ENCODE measurements around the gene STK38. TPM values are rescaled to one million over a fixed set of nuclear protein-coding genes. Genes with fewer than 3 reads are reported as not detected.

The STK38 gene
- total and polyA plus RNA-seq, 2 of the 8 experiments (the other 6 are each of a cell fraction or from before 2014, with no cell fraction given): 8.1 to 19.8 TPM

DNA sequence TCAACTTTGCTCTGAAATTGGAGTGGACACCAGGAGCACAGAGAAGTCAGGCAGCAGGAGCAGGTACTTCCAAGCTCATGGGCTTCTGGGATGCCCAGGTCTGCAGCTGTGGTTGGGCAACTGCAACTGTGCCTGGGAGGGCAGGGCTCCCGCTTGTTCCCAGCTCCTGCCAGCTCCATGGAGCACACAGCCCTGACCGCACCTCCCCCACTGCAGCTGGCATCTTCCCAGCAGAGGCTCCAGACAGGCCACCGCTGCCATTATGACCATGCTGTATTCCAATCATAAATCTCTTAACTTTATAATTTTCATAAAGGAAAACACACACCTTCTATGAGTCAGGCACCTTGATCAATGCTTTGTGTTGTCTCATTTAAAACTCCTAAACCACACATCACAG is 36.9 kb downstream of the STK38 start (continued):
- TF ChIP-seq, protein P1, sequence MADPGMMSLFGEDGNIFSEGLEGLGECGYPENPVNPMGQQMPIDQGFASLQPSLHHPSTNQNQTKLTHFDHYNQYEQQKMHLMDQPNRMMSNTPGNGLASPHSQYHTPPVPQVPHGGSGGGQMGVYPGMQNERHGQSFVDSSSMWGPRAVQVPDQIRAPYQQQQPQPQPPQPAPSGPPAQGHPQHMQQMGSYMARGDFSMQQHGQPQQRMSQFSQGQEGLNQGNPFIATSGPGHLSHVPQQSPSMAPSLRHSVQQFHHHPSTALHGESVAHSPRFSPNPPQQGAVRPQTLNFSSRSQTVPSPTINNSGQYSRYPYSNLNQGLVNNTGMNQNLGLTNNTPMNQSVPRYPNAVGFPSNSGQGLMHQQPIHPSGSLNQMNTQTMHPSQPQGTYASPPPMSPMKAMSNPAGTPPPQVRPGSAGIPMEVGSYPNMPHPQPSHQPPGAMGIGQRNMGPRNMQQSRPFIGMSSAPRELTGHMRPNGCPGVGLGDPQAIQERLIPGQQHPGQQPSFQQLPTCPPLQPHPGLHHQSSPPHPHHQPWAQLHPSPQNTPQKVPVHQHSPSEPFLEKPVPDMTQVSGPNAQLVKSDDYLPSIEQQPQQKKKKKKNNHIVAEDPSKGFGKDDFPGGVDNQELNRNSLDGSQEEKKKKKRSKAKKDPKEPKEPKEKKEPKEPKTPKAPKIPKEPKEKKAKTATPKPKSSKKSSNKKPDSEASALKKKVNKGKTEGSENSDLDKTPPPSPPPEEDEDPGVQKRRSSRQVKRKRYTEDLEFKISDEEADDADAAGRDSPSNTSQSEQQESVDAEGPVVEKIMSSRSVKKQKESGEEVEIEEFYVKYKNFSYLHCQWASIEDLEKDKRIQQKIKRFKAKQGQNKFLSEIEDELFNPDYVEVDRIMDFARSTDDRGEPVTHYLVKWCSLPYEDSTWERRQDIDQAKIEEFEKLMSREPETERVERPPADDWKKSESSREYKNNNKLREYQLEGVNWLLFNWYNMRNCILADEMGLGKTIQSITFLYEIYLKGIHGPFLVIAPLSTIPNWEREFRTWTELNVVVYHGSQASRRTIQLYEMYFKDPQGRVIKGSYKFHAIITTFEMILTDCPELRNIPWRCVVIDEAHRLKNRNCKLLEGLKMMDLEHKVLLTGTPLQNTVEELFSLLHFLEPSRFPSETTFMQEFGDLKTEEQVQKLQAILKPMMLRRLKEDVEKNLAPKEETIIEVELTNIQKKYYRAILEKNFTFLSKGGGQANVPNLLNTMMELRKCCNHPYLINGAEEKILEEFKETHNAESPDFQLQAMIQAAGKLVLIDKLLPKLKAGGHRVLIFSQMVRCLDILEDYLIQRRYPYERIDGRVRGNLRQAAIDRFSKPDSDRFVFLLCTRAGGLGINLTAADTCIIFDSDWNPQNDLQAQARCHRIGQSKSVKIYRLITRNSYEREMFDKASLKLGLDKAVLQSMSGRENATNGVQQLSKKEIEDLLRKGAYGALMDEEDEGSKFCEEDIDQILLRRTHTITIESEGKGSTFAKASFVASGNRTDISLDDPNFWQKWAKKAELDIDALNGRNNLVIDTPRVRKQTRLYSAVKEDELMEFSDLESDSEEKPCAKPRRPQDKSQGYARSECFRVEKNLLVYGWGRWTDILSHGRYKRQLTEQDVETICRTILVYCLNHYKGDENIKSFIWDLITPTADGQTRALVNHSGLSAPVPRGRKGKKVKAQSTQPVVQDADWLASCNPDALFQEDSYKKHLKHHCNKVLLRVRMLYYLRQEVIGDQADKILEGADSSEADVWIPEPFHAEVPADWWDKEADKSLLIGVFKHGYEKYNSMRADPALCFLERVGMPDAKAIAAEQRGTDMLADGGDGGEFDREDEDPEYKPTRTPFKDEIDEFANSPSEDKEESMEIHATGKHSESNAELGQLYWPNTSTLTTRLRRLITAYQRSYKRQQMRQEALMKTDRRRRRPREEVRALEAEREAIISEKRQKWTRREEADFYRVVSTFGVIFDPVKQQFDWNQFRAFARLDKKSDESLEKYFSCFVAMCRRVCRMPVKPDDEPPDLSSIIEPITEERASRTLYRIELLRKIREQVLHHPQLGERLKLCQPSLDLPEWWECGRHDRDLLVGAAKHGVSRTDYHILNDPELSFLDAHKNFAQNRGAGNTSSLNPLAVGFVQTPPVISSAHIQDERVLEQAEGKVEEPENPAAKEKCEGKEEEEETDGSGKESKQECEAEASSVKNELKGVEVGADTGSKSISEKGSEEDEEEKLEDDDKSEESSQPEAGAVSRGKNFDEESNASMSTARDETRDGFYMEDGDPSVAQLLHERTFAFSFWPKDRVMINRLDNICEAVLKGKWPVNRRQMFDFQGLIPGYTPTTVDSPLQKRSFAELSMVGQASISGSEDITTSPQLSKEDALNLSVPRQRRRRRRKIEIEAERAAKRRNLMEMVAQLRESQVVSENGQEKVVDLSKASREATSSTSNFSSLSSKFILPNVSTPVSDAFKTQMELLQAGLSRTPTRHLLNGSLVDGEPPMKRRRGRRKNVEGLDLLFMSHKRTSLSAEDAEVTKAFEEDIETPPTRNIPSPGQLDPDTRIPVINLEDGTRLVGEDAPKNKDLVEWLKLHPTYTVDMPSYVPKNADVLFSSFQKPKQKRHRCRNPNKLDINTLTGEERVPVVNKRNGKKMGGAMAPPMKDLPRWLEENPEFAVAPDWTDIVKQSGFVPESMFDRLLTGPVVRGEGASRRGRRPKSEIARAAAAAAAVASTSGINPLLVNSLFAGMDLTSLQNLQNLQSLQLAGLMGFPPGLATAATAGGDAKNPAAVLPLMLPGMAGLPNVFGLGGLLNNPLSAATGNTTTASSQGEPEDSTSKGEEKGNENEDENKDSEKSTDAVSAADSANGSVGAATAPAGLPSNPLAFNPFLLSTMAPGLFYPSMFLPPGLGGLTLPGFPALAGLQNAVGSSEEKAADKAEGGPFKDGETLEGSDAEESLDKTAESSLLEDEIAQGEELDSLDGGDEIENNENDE (IDR thresholded peaks at IDR 0.05; ENCODE audit: insufficient replicate concordance, low read length): no peak
- TF ChIP-seq TAF1 (IDR thresholded peaks at IDR 0.05; ENCODE audit: low read depth, low read length) (no peak), SP2 (IDR thresholded peaks at IDR 0.05; ENCODE audit: low read length) (no peak), SIX5 (IDR thresholded peaks at IDR 0.05; ENCODE audit: low read depth, low read length) (no peak), SP1 (IDR thresholded peaks at IDR 0.05; ENCODE audit: low read depth, low read length) (no peak), FOSL1 (IDR thresholded peaks at IDR 0.05; ENCODE audit: insufficient read depth, low read depth, low read length) (no peak), CBX5 (IDR thresholded peaks at IDR 0.05; ENCODE audit: low read depth, low read length) (no peak), NRF1 (IDR thresholded peaks at IDR 0.05; ENCODE audit: low read depth, low read length) (no peak), RBBP5 (IDR thresholded peaks at IDR 0.05; ENCODE audit: borderline replicate concordance, low read depth, low read length) (no peak), JUND (IDR thresholded peaks at IDR 0.05; ENCODE audit: low read length) (no peak), EP300 (IDR thresholded peaks at IDR 0.05; ENCODE audit: borderline replicate concordance in 1 of 2, low read depth in 2 of 2, low read length in 2 of 2) (no peak)
- TF ChIP-seq, protein P2, sequence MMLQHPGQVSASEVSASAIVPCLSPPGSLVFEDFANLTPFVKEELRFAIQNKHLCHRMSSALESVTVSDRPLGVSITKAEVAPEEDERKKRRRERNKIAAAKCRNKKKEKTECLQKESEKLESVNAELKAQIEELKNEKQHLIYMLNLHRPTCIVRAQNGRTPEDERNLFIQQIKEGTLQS (IDR thresholded peaks at IDR 0.05; ENCODE audit: insufficient read depth, low read depth, low read length): no peak

All from H1 (cell line).